Measurements from ENCODE around the gene PSORS1C2. TPM values are rescaled to one million over a fixed set of nuclear protein-coding genes. Genes with fewer than 3 reads are reported as not detected.

Gene PSORS1C2
- total RNA-seq, 1 donor from 2014 or later: 2.9 TPM

DNA sequence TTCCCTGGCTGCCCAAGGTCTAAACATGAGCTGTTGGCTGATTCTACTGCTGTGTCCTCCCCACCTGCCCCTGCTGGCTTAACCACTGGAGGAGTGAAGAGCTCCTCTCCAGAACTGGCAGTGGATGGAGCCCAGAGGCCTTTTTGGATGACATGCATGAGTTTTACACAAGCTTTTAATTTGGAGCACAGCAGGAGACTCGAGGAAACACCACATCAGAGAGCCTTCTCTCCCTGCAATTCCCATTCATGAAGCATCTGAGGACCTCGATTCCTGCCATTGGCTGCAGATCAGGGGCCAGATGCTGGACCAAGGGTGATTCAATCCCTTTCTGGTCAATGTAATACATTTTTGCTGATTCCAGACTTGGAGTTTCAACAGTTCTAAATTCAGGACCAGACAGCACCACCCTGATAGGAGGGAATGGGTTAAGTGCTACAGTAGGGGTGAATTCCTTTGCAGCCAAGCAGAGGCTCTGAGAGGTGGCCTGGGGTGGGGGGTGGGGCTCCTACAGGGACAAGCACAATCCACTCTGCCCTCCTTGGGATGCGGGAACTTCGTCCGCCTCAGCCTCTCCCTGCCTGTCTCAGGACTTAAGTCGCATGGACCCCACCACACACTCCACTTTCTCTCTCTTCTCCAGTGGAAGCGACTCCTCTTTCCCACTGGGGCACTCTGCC lies 24.9 kb downstream of the PSORS1C2 start:
- DNase-seq: peak; percentile 50

DNA sequence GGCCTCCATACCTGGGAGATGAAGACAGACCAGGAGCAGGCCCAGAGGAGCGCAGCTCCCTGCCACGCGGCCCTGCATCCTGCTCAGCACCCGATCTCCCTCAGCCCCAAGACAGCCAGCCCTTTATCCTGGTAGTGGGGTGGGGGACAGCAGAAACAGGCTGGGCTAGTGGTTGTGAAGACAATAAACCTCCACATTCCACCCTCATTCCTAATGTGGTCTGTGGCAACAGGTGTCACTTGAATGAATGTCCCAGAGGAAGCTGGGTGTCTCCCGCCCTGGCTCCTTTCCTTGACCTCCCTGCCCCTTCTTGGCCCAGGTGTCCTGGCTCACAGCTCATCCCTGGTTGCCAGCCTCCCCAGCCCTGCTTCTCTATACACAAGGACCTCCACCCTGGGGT lies 26.4 kb downstream of the PSORS1C2 start, which contains the start of gene C6orf15:
Gene C6orf15, minus strand, starts transcription at position 98 of the 400 bp plus-strand sequence. Its CDS starts 20 bp downstream, at position 78.
- DNase-seq: no peak

DNA sequence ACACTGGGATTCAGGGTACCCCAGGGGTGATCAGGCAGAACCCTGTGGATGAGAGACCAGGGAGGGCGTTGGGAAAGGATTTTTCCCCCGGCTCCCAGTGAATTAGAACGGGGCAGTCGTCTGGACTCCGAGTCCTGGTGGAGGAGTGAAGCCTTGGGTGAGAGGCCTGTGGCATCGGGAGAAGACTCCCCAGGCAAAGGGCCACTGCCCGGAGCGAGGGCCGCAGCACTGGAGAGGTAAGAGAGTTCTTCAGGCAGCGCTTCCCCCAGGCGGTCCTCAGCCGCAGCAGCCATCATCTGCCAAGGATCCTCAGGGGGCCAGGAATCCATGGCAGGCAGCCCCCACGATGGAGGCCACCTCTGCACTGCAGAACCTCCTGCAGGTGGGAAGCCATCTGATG lies 27.2 kb downstream of the PSORS1C2 start:
- DNase-seq: no peak

DNA sequence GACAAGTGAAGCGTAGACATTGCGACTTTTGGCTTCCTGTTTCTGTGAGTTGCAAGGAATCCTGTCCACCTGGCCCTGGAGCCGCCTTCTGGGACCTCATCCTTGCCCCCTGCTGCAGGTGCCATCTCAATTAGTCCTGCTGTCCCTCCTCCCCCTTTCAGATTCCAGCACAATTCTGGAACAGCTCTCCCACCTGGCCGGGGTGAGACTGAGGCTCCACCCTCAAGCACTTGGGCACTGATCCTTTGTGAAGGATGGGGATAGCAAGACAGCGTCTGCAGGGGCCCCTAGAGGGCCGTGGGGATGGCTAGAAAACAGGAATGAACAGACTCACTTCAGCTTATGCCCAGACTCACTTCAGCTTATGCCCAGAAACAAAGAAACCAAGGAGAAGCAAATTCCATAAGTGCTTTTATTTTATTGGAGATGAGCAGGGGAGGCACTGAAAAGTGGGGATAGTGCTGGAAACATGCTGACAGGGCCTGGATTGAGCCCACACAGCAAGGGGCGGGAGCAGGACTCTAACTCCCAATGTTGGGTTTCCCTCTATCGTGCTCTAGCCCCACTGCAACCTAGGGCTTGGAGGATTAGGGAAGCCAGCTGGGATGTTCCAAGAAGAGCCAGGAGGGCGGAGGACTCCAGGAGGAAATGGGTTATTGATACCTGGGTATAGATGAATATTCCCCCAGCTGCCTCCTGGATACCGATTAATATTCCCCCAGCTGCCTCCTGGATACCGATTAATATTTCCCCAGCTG lies 27.9 kb downstream of the PSORS1C2 start:
- no peak for DNase-seq

DNA sequence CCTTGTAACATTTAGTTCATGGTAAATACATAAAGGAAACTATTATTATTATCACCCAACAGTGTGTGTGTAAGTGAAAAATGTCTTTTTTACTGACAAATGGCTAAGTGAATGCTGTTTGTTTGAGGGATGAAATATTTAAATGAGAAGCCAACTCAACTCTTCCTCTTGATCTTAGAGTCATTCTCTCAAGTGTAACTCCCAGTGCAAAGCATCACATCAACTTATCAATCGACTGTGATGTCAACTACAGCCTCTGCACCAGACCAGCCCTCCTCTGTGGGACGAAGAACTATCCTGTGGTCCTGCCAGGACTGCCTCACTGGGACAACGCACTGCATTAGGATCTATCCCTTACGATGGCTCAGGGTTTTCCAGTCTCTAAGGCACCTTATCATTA lies 31.8 kb downstream of the PSORS1C2 start:
- DNase-seq: no peak

DNA sequence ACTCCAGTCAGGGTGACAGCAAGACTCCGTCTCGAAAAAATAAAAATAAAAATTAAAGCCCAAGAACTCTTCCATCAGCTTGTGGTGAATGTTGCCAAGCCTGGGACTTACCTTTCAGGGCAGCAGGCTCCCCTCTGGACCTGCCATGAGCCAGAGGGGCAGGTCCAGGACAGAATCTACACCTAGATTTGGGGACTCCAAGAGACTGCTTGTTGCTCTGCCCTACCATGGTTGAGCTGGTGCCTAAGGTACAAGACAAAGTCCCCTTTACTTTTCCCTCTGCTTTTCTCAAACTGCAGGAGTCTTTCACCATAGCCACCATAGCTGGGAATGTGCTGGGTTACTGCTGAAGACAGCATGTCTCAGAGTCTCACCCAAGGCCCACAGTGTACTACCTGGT lies 35.7 kb downstream of the PSORS1C2 start:
- no peak for DNase-seq

DNA sequence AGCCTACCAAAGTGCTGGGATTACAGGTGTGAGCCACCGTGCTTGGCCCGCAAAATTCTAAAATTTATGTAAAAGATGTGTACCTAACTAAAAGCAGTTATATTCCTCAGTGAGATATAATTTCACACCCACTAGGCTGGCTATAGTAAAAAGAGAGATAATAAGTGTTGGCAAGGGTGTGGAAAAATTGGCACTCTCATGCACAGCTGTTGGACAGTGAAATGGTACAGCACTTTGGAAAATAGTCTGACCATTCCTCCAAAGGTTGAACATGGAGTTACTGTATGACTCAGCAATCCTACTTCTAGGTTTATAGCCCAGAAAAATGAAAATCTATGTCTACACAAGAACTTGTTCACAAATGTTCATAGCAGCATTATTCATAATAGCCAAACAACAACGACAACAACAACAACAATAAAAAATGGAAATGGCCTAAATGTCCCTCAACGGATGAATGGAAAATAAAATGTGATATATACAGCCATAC lies 40.4 kb downstream of the PSORS1C2 start:
- no peak for DNase-seq

DNA sequence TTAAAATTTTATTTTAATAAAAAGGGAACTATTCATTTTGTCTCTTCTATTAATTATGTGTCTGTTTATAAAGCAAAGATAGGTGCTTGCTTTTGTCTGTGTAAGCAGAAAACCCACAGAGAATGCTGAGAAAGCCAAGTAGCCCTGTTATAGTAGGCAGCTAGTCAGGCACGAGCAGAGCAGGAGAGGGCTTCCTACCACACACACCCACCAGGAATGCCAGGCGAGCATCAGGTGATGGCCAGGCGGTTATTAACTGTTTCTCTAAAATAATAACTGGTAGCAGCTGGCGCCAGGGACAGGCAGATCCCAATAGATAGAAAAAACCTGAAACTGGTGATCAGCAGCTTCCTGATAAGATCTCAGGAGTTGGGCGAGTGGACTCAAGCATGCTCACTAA lies 42.2 kb downstream of the PSORS1C2 start:
- no peak for DNase-seq

DNA sequence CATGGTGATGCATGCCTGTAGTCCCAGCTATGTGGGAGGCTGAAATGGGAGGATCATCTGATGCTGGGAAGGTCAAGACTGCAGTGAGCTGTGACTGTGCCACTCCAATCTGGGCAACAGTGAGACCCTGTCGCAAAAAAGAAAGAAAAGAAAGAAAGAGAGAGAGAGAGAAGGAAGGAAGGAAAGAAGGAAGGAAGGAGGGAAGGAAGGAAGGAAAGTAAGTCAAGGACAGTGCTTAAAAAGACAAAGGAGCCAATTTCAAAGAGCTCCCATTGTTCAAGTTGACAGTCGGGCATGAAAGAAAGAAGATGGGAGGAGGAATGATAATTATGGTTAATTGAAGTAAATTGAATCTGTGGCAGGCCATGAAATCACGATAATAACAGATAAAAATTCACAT lies 42.7 kb downstream of the PSORS1C2 start:
- DNase-seq: no peak

DNA sequence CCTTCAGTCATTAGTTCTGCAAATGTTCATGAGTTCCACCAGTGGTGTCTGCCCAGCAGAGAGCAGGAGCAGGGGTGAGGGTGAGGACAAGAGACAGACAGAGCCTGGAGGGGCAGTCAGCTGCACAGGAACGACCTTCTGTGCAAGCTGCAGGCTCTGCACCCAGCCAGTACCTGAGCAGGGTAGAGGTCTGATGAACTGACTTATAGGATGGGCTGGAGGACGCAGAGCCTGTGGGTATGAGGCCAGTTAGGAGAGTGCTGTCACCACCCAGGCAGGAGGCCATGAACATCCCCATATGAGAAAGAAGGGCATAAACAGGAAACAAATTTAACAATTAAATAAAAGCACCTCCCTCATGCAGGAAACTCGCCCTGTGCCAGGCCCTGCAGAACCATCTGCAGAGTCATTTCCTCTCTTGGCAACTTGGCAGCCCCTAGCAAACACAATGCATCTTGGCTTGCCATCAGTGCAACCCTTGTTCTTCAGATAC lies 44.4 kb downstream of the PSORS1C2 start:
- no peak for DNase-seq

DNA sequence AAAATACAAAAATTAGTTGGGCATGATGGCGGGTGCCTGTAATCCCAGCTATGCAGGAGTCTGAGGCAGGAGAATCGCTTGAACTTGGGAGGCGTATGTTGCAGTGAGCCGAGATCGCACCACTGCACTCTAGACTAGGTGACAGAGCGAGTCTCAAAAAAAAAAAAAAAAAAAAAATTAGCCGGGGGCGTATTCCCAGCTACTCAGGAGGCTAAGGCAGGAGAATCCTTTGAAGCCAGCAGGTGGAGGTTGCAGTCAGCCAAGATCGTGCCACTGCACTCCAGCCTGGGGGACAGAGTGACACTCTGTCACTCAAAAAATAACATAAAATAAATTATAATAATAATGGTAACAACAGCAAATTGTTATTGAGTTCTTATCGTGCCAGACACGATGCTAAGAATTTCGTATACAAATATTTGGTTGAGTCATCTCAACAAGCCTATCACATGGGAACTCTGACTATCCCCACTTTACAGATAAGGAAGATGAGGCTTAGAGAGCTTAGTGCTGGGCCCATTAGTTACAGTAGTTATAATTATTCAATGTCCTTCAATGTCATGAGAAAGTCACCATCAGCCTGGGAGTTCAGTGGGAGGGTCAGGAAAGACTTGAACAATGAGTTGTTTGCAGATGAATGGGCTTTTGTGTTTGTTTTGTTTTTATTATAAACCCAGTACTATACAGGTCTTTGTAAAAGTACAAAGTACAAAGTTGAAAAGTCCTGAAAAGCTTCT lies 45.9 kb downstream of the PSORS1C2 start:
- no peak for DNase-seq

DNA sequence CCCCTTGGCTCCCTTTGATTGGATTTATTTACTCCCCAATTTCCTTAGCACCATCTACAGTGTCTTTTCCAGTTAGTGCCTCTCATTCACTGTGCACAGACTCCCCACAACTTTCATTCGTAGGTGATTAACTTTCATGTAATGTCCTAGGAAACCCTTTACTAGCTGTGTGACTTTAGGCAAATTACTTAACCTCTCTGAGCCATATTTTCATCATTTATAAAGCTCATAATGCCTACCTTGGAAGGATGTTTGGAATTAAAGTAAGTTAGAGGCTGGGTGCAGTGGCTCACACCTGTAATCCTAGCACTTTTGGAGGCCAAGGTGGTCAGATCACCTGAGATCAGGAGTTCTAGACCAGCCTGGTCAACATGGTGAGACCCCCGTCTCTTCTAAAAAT lies 46.6 kb downstream of the PSORS1C2 start:
- DNase-seq: no peak

DNA sequence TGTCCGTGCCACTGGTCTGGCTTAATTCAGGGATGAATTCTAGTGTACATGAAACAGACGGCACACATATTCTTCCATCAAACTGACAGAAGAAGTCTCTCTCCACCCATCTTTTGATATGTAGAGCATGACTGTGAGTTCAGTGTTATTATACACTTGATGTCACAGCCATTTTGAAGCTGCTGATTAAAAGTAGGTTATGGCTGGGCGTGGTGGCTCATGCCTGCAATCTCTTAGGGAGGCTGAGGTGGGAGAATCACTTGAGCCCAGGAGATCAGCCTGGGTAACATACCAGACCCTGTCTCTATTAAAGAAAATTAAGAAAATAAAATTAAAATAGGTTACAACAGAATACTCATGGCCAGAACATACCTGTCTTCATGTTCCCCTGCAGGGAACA lies 47.2 kb downstream of the PSORS1C2 start:
- DNase-seq: no peak

DNA sequence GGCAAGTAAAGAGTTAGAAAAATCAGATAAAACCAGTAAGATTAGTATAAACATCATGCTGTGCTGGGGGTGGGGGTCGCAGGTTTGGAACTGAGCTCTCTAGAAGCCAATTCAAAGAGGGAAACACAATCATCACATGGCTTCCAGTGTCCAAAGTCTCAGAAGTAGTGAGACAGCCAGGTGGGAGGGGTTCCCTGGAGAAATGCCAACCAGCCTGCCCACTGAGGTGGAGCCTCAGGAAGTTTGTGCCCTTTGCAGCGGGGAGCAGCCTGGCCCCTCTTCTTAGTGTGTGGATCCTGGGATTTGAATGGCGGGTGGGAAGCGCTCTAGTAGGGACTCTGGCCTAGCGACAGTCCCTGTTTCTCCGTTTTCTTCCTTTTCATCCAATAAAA lies 47.9 kb downstream of the PSORS1C2 start:
- DNase-seq: no peak

DNA sequence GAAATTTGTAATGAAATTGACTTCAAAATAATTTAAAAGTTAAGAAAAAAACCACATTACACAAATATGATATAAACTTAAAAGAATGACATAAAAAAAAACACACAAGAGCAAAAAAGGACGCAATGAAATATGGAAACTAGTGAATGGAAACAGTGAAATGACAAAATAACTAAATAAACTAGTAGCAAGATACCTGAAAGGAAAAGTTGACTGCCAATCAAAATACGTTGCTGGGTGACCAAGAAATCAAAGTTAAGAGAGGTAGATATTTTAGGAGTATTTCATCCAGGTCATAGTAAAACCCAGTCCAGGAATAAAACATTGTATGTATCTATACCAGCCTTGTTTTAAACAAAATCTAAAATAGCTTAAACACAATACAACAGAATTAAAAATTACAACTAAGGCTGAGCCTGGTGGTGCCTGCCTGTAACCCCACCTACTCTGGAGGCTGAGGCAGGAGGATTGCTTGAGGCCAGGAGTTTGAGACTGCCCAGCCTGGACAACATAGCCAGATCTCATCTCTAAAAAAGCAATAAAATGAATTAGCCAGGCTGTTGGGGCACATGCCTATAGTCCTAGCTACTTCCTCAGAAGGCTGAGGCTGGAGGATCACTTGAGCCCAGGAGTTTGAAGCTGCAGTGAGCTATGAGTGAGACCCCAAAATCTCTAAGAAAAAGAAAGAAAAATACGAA lies 48.4 kb downstream of the PSORS1C2 start:
- DNase-seq: no peak

Small RNA genes within 50 kb of the gene (small RNA-seq; reads per million reads assigned to genes)
- not detected for gene POLR2LP1 (ENCODE audit: low replicate concordance)

Other genes starting within 250 kb of the PSORS1C2 start
- 14.3 TPM for gene GTF2H4, start 230.9 kb downstream of the PSORS1C2 start, total RNA-seq
- 11.8 TPM for gene VARS2, start 224.8 kb downstream of the PSORS1C2 start, total RNA-seq
- not detected for gene SFTA2, start 206.9 kb downstream of the PSORS1C2 start, total RNA-seq
- gene MUCL3, start 198.1 kb downstream of the PSORS1C2 start, total RNA-seq: not detected
- gene MUC21, start 155.3 kb downstream of the PSORS1C2 start, total RNA-seq: not detected
- not detected for gene MUC22, start 128.6 kb downstream of the PSORS1C2 start, total RNA-seq
- gene C6orf15, start 26.5 kb downstream of the PSORS1C2 start, total RNA-seq: 4.7 TPM
- gene PSORS1C1, start 24.3 kb downstream of the PSORS1C2 start, total RNA-seq: 5.9 TPM
- 37.1 TPM for gene CDSN, start 18.6 kb downstream of the PSORS1C2 start, total RNA-seq
- gene CCHCR1, start 18.7 kb upstream of the PSORS1C2 start, total RNA-seq: 18.1 TPM
- gene TCF19, start 19.5 kb upstream of the PSORS1C2 start, total RNA-seq: 10.0 TPM
- gene POU5F1, start 31.6 kb upstream of the PSORS1C2 start, total RNA-seq: 0.69 TPM
- 25.7 TPM for gene HLA-C, start 133.0 kb upstream of the PSORS1C2 start, total RNA-seq
- gene HLA-B, start 218.1 kb upstream of the PSORS1C2 start, total RNA-seq: 155 TPM